RPMI7951 (cell line): ENCODE results near the gene SGCE. TPM values are rescaled to one million over a fixed set of nuclear protein-coding genes. Genes with fewer than 3 reads are reported as not detected.
"Not testable (repeated sequence)": the region's sequence is repeated elsewhere in the genome, so short reads cannot be mapped to it uniquely, and the experiment has no call there.

Experiments used
- DNase-seq: peaks from one replicate; pipeline ENCODE4 v3.0.0-alpha.2; 2012; ENCODE audit warnings: low read depth
- total RNA-seq: library from RNA; depleted of rRNA; stranded (reverse); fragments of >200 nt; shearing (Covaris generic); gene quantifications from 2 replicates; pipeline ENCODE4 v1.2.3, GENCODE V29; 2014; rRNA removed

SGCE gene, protein sequence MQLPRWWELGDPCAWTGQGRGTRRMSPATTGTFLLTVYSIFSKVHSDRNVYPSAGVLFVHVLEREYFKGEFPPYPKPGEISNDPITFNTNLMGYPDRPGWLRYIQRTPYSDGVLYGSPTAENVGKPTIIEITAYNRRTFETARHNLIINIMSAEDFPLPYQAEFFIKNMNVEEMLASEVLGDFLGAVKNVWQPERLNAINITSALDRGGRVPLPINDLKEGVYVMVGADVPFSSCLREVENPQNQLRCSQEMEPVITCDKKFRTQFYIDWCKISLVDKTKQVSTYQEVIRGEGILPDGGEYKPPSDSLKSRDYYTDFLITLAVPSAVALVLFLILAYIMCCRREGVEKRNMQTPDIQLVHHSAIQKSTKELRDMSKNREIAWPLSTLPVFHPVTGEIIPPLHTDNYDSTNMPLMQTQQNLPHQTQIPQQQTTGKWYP
- 164 and 170 TPM in 2 replicates for total RNA-seq

DNA sequence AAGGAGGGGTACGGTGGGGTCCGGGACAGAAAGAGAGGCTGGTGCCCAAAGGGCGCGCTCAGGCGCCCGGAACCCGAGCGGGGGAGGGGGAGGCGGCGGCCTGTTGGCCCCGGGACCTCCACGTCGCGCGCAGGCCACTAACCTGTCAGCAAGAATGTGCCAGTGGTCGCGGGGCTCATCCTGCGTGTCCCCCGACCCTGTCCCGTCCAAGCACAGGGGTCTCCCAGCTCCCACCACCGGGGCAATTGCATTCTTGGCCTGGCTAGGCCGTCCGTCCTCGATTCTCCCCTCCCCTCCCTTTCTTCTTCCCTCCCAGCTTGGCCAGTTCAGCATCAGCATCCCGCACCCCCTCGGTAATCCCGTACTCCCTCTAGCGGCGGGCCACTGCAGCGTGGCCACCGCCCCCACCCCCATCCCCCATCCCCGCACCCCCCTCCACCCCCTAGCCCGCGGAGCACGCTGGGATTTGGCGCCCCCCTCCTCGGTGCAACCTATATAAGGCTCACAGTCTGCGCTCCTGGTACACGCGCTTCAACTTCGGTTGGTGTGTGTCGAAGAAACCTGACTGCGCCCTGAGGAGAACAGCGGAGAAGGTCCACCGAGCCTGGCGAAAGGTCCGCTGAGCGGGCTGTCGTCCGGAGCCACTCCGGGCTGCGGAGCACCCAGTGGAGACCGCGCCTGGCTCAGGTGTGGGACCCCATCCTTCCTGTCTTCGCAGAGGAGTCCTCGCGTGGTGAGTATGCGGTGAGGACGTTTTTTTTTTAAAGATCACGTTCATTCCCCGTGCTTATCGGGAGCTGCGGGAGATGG lies at the start of gene SGCE:
Gene SGCE (minus strand): TSS at position 286 of the 810 bp plus-strand sequence. CDS start 35 bp downstream, at position 251.
- DNase-seq = peak; percentile 79

DNA sequence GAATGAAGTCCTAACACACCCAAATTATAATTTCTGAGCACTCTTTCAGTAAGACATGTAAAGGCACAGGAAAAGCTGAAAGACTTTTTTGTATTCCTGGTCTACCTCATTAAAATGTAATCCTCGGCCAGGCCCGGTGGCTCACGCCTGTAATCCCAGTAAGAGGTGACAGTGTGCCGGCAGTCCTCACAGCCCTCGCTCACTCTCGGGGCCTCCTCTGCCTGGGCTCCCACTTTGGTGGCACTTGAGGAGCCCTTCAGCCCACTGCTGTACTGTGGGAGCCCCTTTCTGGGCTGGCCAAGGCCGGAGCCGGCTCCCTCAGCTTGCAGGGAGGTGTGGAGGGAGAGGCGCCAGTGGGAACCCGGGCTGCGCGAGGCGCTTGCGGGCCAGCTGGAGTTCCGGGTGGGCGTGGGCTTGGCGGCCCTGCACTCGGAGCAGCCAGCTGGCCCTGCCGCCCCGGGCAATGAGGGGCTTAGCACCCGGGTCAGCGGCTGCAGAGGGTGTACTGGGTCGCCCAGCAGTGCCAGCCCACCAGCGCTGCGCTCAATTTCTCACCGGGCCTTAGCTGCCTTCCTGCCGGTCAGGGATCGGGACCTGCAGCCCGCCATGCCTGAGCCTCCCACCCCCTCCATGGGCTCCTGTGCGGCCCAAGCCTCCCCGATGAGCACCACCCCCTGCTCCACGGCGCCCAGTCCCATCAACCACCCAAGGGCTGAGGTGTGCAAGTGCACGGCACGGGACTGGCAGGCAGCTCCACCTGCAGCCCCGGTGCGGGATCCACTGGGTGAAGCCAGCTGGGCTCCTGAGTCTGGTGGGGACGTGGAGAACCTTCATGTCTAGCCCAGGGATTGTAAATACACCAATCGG lies 49.5 kb upstream of the SGCE start:
- not testable (repeated sequence) for DNase-seq

DNA sequence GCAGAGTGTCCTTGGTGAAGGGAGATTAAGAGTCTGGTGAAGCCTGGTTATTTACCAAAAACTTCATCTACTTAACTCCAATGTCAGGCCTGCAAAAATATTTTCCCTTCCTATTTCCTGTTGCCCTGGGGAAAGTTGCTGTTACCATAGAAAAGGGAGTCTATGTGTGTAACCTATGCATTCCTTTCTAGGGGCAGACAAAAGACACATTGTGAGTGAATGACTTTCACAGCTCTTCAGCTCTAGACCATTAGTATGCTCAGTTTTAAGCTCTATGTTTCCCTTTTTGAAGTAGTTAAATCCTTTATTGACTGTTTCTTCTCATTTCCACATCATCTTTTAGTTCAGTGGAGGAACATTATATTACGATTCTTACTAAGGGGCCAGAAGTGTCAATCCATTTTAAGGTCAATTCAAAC lies 45.6 kb upstream of the SGCE start:
- peak; percentile 86 for DNase-seq

DNA sequence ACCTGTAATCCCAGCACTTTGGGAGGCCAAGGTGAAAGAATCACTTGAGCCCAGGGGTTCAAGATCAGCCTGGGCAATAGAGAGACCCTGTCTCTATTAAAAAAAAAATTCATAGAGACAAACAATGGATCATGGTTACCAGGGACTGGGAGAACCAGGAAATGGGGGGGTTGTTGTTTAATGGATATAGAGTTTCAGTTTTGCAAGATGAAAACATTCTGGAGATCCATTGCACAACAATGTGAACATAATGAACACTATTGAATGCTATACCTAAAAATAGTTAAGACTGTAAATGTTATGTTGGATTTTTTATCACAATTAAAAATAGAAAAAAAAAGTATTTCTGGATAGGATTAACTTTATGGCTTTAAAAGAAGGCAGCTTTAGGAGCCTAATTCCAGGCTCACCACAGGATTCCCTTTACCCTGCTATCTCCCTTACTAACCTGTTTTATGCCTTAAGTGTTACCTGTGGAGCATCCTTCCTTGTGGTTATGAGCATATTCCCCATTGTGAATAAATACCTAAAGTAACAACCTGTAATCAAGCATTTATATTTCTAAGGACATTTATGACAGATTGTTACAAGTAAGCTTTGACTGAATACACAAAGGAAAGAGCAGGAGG lies 45.1 kb upstream of the SGCE start:
- DNase-seq = peak; percentile 4

DNA sequence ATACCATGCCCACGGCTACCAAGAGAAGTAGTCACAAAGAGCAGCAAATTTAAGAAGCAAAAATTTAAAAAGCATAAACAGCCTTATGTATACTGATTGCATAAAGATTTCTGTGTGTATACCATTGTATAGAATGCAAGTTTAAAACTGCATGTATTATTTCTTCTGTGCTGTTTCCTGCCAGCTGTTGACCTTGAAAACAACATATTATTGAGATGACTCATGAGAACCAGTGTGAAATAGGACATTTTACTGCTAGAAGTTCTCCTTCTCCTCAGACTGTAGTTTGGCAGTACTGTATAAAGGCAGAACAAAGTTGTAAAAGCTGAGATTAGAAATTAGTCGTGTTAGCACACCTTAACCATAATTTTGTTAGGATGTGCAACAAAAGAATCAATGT lies 42.3 kb upstream of the SGCE start:
- peak; percentile 86 for DNase-seq

DNA sequence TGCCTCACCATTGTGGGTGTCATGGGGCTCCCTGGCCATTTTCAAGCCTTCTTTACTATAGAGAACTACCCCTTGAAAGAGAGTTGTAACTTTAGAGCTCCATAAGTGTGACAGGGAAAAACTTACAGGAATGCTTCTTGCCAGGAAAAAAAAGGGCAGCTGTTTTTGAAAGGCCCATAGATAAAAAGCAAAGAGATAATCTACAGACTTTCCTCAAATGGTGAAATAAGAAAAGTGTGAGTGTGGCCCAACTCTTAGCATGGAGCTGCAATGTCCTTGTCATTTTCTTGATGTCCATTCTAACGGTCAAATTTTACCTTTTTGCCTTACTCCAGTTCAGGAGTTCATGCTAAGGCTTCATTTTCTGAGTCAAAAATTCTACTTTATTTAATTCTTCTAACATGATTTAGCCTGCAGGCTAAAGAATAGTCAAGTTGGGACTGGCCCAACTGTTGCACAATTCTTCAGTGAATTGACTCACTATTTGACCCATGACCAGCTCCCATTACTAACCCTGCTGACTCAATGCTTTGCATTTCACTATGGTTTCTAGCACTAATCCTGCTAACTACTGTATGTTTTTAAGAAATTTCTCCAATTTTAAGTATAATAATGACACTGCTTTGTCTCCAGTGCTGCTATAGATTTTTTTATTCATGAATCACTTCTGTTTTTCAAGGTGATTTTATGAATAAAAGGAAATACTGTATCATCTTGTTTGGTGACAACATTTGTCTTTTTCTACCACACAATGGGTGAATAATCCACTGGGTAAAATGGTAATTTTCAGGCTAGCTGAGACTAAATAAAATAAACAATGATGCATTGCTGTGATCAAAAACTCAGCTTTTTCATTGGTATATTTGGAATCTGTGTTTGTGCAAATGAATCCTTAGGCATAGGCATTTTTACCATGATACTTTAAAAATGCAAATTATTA lies 41.4 kb upstream of the SGCE start:
- DNase-seq = peak; percentile 94

DNA sequence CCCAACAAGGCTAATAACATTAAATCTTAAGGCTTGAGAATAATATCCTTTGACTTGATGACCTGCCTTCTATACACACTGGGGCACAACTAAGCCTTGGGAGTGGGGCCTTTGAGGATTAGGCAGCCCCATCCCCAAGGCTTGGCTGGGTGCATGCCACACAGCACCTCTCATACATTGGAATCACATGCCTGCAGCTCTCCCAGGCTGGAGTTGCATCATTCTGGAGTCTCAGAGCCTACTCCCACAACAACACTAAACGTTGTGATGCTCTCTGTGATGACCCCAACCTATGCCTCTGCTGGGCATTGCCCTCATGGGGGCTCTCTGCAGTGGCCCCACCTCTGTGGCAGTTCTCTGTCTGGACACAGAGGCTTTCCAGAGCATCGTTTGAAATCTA lies 31.9 kb upstream of the SGCE start:
- no peak for DNase-seq

DNA sequence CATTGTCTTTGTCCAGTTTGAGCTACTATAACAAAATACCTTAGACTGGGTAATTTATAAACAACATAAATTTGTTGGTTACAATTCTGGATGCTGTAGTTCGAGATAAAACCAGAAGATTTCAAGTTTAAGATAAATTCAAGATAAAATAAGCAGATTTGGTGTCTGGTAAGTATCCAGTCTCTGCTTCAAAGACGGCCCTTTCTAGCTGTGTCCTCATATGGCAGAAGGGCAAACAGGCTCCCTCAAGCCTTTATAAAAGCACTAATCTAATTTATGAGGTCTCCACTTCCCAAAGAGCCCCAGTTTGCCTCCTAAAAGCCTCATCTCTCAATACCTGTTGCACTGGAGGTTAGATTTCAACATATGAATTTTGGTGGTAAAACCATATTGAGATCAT lies 31.1 kb upstream of the SGCE start:
- no peak for DNase-seq

DNA sequence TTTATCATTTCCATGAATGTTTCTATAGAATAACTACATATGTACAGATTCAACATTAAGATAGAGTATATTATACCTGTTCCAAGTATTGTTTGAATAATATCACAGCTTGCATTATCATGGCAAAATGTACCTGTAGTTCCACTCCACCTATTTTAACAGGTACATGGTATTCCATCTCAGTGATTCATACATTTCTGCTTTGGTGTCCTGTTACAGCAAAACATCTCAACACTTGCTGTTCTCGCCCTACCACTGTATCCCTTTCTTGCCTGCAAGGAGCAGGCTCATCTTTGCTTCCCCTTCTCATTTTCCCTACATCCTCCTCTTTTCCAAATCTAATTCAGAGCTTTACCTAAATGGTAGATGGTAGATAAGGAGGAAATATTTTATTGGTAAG lies 27.1 kb upstream of the SGCE start:
- DNase-seq = no peak

DNA sequence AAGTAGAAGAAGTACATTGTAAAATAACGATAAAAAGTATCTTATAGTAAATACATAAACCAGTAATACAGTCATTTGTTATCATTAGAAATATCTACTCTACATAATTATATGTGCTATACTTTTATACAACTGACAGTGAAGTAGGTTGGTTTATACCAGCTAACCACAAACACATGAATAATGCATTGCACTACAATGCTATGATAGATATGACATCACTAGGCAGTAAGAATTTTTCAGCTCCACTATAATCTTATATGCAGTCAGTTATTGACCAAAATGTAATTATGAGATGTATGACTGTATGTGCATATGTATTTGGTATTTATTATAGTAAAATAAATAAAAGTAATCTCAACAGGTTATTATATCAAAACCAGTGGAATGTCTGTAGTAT lies 23.4 kb upstream of the SGCE start:
- DNase-seq = no peak

DNA sequence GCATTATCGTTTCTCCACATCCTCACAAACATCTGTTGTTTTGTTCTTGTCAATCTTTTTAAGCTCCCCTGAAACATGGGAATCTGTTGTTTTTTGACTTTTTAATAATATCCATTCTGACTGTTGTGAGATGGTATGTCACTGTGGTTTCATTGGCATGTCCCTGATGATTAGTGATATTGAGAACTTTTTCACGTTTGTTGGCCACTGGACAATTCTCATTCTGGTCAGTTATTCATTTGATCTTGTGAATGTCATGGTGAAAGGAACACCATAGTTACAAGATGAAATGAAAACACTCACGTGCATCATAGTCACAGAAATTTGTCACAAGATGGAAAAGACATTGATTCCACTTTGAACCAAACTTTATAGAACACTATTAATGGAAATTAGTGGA lies 20.5 kb upstream of the SGCE start:
- no peak for DNase-seq

DNA sequence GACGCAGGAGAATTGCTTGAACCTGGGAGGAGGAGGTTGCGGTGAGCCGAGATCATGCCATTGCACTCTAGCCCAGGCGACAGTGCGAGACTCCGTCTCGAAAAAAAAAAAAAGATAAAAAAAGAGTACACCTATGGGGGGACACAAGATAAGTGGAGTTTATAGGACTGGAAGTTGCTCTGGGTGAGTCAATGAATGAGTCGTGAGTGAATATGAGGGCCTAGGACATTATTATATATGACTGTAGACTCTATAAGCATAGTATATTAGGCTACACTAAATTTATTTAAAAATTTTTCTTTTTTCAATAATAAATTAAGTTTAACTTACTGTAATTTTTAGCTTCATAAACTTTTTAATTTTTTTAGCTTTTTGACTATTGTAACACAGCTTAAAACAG lies 19.4 kb upstream of the SGCE start:
- DNase-seq = no peak

DNA sequence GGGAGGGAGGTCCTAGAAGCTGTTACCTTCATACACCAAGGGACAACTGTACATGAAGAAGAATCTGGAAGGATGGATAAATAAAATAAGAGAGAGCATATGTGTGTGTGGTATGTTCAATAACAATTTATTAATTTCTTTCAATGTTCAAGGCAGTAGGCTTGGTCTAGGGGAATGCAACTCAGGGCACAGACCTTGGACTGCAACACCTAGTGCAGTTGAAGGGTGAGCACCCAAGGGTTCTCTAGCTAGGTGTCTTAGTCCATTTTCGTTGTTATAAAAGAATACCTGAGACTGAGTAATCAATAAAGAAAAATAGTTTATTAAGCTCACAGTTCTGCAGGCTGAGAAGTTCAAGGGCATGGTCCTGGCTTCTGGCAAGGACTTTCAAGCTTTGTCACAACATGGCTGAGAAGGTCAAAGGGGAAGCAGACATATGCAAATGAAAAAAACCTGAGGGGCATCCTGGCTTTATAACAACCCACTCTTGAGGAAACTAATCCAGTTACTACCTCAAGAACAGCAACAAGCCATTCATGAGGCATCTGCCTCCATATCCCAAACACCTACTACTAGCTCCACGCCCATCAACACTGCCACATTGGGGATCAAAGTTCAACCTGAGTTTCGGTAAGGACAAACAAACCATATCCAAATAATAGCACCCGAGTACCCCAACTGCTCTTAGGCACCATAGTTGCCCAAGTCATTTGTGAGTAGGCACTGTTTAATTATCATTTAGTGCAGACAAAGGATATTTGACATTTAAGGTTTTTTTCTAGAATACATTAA lies 15.7 kb upstream of the SGCE start:
- no peak for DNase-seq

DNA sequence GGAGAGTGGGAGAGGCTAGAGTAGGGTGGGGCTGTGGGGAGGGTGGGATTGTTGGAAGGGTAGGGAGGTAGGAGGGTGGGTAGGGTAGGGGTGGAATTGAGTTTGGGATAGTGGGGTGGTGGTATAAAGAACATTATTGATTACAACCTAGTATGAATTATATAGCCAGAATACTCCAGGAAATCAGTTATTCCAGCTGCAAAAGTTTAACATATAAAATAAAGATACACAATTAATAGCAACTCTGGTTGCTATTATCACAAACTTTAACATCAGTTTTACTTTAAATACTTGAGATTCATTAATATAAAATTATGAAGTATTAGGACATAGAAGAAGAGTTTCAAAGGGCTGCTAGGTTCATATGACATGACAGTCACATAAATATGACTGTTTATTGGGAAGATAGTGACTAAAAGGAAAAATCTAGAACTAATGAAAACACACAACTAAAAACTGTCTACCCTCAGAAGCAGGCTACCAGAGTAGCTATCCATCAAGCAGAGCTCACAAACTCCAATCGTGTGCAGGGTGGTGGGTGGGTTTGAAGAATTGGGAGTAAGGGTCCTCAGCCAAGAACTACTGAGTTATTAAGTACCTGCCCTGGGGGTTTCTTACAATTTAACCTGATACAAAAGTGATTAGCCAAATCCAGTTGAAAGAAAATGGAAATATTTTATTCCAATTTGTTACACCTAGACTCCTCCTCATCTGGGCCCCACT lies 14.0 kb upstream of the SGCE start:
- no peak for DNase-seq

DNA sequence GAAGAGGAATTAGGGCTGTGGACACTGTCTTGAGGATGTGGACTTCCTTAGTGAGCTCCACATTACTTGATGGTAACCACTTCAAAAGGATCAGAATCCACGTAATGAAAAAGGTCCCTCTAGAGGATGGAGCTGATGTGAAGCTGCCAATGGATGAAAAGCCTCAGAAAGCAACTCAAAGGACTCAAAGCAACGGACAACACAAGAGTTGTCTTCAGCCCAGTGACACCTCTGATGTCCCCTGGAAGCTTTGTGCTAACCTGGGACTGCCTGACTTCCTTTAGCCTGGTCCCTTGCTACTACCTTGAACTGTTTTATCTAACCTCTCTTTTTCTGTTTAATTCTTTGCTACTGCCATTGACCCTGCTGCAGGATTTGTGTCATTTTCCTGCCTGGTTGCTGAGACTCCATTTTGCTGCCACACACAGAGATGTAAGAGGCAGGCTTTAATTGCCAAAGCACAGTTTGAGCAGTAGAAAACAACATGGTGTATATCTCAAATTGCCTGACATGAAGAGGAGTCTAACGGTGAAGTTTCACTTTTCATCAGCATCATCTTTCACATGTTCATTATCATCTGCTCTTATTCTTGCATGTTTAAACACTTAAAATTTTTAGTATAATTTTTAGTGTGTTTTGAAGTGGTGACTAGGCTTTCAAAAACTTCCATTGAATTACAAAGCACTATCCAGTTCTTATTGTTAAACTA lies 11.1 kb upstream of the SGCE start:
- DNase-seq = no peak

DNA sequence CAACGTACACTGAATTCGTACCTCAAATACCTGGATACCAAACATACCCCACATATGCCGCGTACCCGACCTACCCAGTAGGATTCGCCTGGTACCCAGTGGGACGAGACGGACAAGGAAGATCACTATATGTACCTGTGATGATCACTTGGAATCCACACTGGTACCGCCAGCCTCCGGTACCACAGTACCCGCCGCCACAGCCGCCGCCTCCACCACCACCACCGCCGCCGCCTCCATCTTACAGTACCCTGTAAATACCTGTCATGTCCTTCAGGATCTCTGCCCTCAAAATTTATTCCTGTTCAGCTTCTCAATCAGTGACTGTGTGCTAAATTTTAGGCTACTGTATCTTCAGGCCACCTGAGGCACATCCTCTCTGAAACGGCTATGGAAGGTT lies 9.5 kb upstream of the SGCE start:
- DNase-seq = no peak

DNA sequence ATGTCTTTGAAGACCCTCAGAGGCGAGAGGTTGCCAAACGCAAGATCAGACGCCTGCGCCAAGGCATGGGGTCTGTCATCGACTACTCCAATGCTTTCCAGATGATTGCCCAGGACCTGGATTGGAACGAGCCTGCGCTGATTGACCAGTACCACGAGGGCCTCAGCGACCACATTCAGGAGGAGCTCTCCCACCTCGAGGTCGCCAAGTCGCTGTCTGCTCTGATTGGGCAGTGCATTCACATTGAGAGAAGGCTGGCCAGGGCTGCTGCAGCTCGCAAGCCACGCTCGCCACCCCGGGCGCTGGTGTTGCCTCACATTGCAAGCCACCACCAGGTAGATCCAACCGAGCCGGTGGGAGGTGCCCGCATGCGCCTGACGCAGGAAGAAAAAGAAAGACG lies 8.1 kb upstream of the SGCE start:
- DNase-seq = no peak

DNA sequence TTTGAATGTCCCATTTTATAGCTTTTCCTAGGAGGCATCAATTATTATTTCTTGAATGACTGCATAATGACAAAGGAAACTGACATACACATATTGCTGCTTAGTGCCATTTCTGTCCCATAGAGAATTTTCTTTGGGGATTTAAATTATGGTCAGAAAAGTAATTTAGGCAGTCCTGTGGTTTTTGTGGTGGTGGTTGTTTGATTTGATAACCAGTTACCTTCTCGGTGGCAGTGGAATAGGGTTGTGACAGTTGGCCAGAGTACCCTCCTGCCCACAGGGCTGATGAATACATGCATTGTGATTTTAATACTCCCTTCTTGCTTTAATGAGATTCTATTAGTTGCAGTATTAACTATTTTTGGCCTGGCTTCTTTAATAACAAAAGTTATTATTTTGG lies 6.6 kb upstream of the SGCE start:
- DNase-seq = peak; percentile 19
